H1 (cell line): ENCODE results near the gene TWIST1. TPM values are rescaled to one million over a fixed set of nuclear protein-coding genes. Genes with fewer than 3 reads are reported as not detected.

ENCODE experiments used
- CTCF ChIA-PET: fragments of 300-600 bp; sonication (Branson Sonifier 250); formaldehyde crosslinking; loops from one replicate; lab custom pipeline; 2021; ENCODE audit not compliant: partially characterized antibody; lab: Charles Lee
- POLR2A ChIA-PET: fragments of 300-600 bp; sonication (Branson Sonifier 250); formaldehyde crosslinking; loops from one replicate; lab custom pipeline; 2021; ENCODE audit warnings: inconsistent platforms; ENCODE audit not compliant: partially characterized antibody; lab: Charles Lee
- DNase-seq, 2 experiments: peaks; one replicate each; pipeline versions ENCODE4 v3.0.0 to v3.0.0-alpha.2; 2010 to 2022; ENCODE audit warnings: low spot score in 2 of 2, low read depth in 1 of 2, mixed read lengths in 1 of 2
- FAIRE-seq: peaks from 2 replicates; lab custom pipeline; 2011; peaks lifted over from hg19 to GRCh38; lab: Jason Lieb, UNC
- H2AFZ ChIP-seq: 2 replicates; pipeline ENCODE4 v1.8.1; 2012; ENCODE audit warnings: low read length, inconsistent platforms
- H2AK5ac ChIP-seq: 2 replicates; pipeline ENCODE4 v1.6.1; 2013; ENCODE audit warnings: low read depth, low read length
- H2BK120ac ChIP-seq: replicated peaks from 2 replicates; pipeline ENCODE3; 2013; ENCODE audit warnings: low read depth, low read length, inconsistent platforms
- H2BK12ac ChIP-seq: 2 replicates; pipeline ENCODE4 v1.6.1; 2013; ENCODE audit warnings: low read depth, low read length
- H2BK15ac ChIP-seq: 2 replicates; pipeline ENCODE4 v1.6.1; 2013; ENCODE audit warnings: low read length
- H2BK20ac ChIP-seq: 2 replicates; pipeline ENCODE4 v1.6.1; 2013; ENCODE audit warnings: low read length
- H2BK5ac ChIP-seq: 2 replicates; pipeline ENCODE4 v1.6.1; 2013; ENCODE audit warnings: low read depth, low read length
- H3K14ac ChIP-seq: 2 replicates; pipeline ENCODE4 v1.6.1; 2013; ENCODE audit warnings: inconsistent platforms; ENCODE audit not compliant: insufficient read length
- H3K18ac ChIP-seq: 2 replicates; pipeline ENCODE4 v1.6.1; 2013; ENCODE audit warnings: low read length; ENCODE audit errors: extremely low read depth
- H3K23ac ChIP-seq: 2 replicates; pipeline ENCODE4 v1.6.1; 2013; ENCODE audit warnings: inconsistent platforms; ENCODE audit not compliant: insufficient read length
- H3K23me2 ChIP-seq: 2 replicates; pipeline ENCODE4 v1.6.1; 2013; ENCODE audit warnings: low read depth, low read length
- H3K27ac ChIP-seq: 2 replicates; pipeline ENCODE4 v1.6.1; 2011; ENCODE audit warnings: low read depth, low read length, inconsistent platforms
- H3K27me3 ChIP-seq, 4 experiments: replicated peaks in 1 of 4; 1 replicate in 1 of 4; 2 replicates in 3 of 4; pipeline versions ENCODE4 v1.6.1 to v1.8.1; 2011 to 2013; ENCODE audit warnings: low read length in 3 of 4, mild to moderate bottlenecking in 3 of 4, inconsistent platforms in 2 of 4, mixed read lengths in 2 of 4, moderate library complexity in 1 of 4; ENCODE audit not compliant: control insufficient read depth in 3 of 4, insufficient read depth in 3 of 4; ENCODE audit errors: extremely low read depth in 1 of 4
- H3K36me3 ChIP-seq, 4 experiments: 2 replicates each; pipeline versions ENCODE4 v1.6.1 to v1.8.1; 2011 to 2013; ENCODE audit warnings: mild to moderate bottlenecking in 4 of 4, low read length in 3 of 4, moderate library complexity in 2 of 4, control low read depth in 1 of 4, inconsistent platforms in 1 of 4; ENCODE audit not compliant: insufficient read depth in 4 of 4, control insufficient read depth in 2 of 4
- H3K4ac ChIP-seq: replicated peaks from 2 replicates; pipeline ENCODE3; 2013; ENCODE audit warnings: low read length, low read depth, mixed read lengths, inconsistent platforms; ENCODE audit not compliant: insufficient read length
- H3K4me1 ChIP-seq, 4 experiments: replicated peaks in 1 of 4; 1 replicate in 1 of 4; 2 replicates in 3 of 4; pipeline versions ENCODE4 v1.6.1 to v1.8.1; 2011 to 2013; ENCODE audit warnings: low read length in 3 of 4, inconsistent platforms in 2 of 4, mixed read lengths in 1 of 4; ENCODE audit not compliant: insufficient read depth in 4 of 4, control insufficient read depth in 3 of 4
- H3K4me2 ChIP-seq, 2 experiments: 2 replicates each; pipeline versions ENCODE4 v1.6.1 to v1.8.1; 2011 to 2013; ENCODE audit warnings: low read depth in 2 of 2, low read length in 2 of 2, control low read depth in 1 of 2, inconsistent platforms in 1 of 2, mild to moderate bottlenecking in 1 of 2; ENCODE audit not compliant: insufficient read depth in 1 of 2
- H3K4me3 ChIP-seq, 4 experiments: fragments of 200-600, 300-600 bp in 1 of 4; sonication (generic), shearing (Covaris generic), sonication (Bioruptor Twin) in 1 of 4; 2 replicates each; pipeline versions ENCODE4 v1.5.1 to v1.8.1; 2011 to 2016; ENCODE audit warnings: low read length in 4 of 4, low read depth in 3 of 4, control low read depth in 2 of 4, inconsistent platforms in 2 of 4, mild to moderate bottlenecking in 2 of 4, mixed read lengths in 1 of 4, moderate library complexity in 1 of 4; ENCODE audit not compliant: insufficient read depth in 2 of 4; ENCODE audit errors: extremely low read depth in 1 of 4
- H3K56ac ChIP-seq: replicated peaks from 2 replicates; pipeline ENCODE3; 2013; ENCODE audit warnings: low read depth, mild to moderate bottlenecking, mixed read lengths, low read length, inconsistent platforms; ENCODE audit not compliant: insufficient read length
- H3K79me1 ChIP-seq: 2 replicates; pipeline ENCODE4 v1.6.1; 2013; ENCODE audit warnings: low read depth, low read length, control low read depth
- H3K79me2 ChIP-seq, 2 experiments: 2 replicates each; pipeline versions ENCODE4 v1.6.1 to v1.8.1; 2012 to 2013; ENCODE audit warnings: low read length in 2 of 2, mild to moderate bottlenecking in 2 of 2, inconsistent platforms in 1 of 2; ENCODE audit not compliant: insufficient read depth in 2 of 2, control insufficient read depth in 1 of 2
- H3K9ac ChIP-seq, 4 experiments: replicated peaks in 1 of 4; 1 replicate in 1 of 4; 2 replicates in 3 of 4; pipeline versions ENCODE4 v1.6.1 to v1.8.1; 2011 to 2013; ENCODE audit warnings: low read depth in 3 of 4, low read length in 3 of 4, control low read depth in 2 of 4, mild to moderate bottlenecking in 2 of 4, moderate library complexity in 2 of 4, inconsistent platforms in 1 of 4; ENCODE audit errors: extremely low read depth in 1 of 4
- H3K9me3 ChIP-seq, 2 experiments: 2 replicates each; pipeline versions ENCODE4 v1.6.1 to v1.8.1; 2012 to 2013; ENCODE audit warnings: mild to moderate bottlenecking in 2 of 2, moderate library complexity in 2 of 2, control low read depth in 1 of 2, inconsistent platforms in 1 of 2, low read depth in 1 of 2, low read length in 1 of 2, mixed read lengths in 1 of 2; ENCODE audit not compliant: insufficient read depth in 2 of 2
- H4K20me1 ChIP-seq, 2 experiments: replicated peaks in 1 of 2; 2 replicates each; pipeline versions ENCODE3 to v1.8.1; 2011 to 2013; ENCODE audit warnings: inconsistent platforms in 2 of 2, low read length in 2 of 2, mild to moderate bottlenecking in 1 of 2; ENCODE audit not compliant: insufficient read depth in 2 of 2, control insufficient read depth in 1 of 2
- H4K5ac ChIP-seq: 2 replicates; pipeline ENCODE4 v1.6.1; 2013; ENCODE audit warnings: low read length, low read depth, mixed read lengths, inconsistent platforms; ENCODE audit not compliant: insufficient read length
- H4K8ac ChIP-seq: 2 replicates; pipeline ENCODE4 v1.8.0; 2013; ENCODE audit warnings: mild to moderate bottlenecking, moderate library complexity, low read length, inconsistent platforms; ENCODE audit not compliant: insufficient read depth; ENCODE audit errors: extremely low read depth
- H4K91ac ChIP-seq: replicated peaks from 2 replicates; pipeline ENCODE3; 2013; ENCODE audit warnings: low read length, mixed read lengths, inconsistent platforms; ENCODE audit not compliant: insufficient read length
- ASH2L ChIP-seq: fragments of 200-600, 300-600 bp; sonication (generic); IDR thresholded peaks from one replicate; pipeline ENCODE4 v1.7.1; 2017; ENCODE audit warnings: low read length
- EZH2 ChIP-seq: fragments of 200-600 bp; sonication (generic); IDR thresholded peaks from 2 replicates; pipeline ENCODE4 v1.7.1; 2012; ENCODE audit warnings: low read depth, mild to moderate bottlenecking, moderate library complexity, low read length, inconsistent platforms; ENCODE audit not compliant: severe bottlenecking
- RBBP5 ChIP-seq: IDR thresholded peaks from 2 replicates; pipeline ENCODE4 v1.7.1; 2012; ENCODE audit warnings: low read depth, mild to moderate bottlenecking, inconsistent platforms, low read length, moderate library complexity, borderline replicate concordance
- WGBS, 2 experiments: shearing (Covaris generic) in 1 of 2; methylation state at CpG; one replicate each; pipeline versions ENCODE4 v1.1.6 to v1.1.7; 2013 to 2015; ENCODE audit warnings: low lambda C conversion rate in 2 of 2, mixed read lengths in 2 of 2, inconsistent platforms in 1 of 2, low coverage in 1 of 2, missing lambda C conversion rate in 1 of 2; ENCODE audit not compliant: insufficient replicate concordance in 2 of 2, insufficient coverage in 1 of 2, insufficient read length in 1 of 2; ENCODE audit errors: extremely low coverage in 1 of 2, missing lambda C conversion rate in 1 of 2; 5-methylcytosine and 5-hydroxymethylcytosine counted together
- polyA plus RNA-seq, 7 experiments: library from polyadenylated mRNA; depleted of rRNA in 3 of 7; stranded (reverse) in 5 of 7; unstranded in 2 of 7; fragments of >200 nt in 5 of 7; fragments of 200-250 nt in 2 of 7; gene quantifications; 1 replicate in 5 of 7; 2 replicates in 1 of 7; 4 replicates in 1 of 7; pipeline versions ENCODE4 v1.2.1 to v1.2.3, GENCODE V29; 2011 to 2013; ENCODE audit warnings: missing spikeins in 2 of 7, mixed read lengths in 2 of 7
- total RNA-seq: library from RNA; stranded (reverse); fragmentation: NEBNext Ultra II Directional; extraction: Animal tissue kit (Norgen Biotek cat#: 25700); gene quantifications from 2 replicates; pipeline ENCODE4 v1.2.1, GENCODE V29; 2021

TWIST1 gene
- total and polyA plus RNA-seq, 2 of the 8 experiments (the other 6 are each of a cell fraction or from before 2014, with no cell fraction given): 0.29 to 0.52 TPM

GRCh38 chr7:19161671-19162070 is 44.2 kb upstream of the TWIST1 start:
- Histone ChIP-seq H3K9me3 (no peaks in the 10 kb centered on the region), H3K4me3 (no peak overlapping the region), H2AFZ (no peak overlapping the region), H3K27me3 (no peaks in the 10 kb centered on the region), H3K27ac (no peak overlapping the region), H3K79me2 (no peaks in the 10 kb centered on the region), H3K14ac (no peak overlapping the region), H2BK20ac (no peak overlapping the region), H2BK5ac (no peak overlapping the region), H3K36me3 (no peaks in the 10 kb centered on the region), H3K4me2 (no peak overlapping the region), H4K91ac (no peak overlapping the region), H3K23ac (no peak overlapping the region), H2BK15ac (no peak overlapping the region), H2BK12ac (no peak overlapping the region), H4K8ac (no peak overlapping the region), H4K20me1 (no peaks in the 10 kb centered on the region), H3K4me1 (no peaks in the 10 kb centered on the region), H3K79me1 (no peaks in the 10 kb centered on the region), H3K9ac (no peak overlapping the region), H2BK120ac (no peak overlapping the region), H4K5ac (no peak overlapping the region), H3K18ac (no peak overlapping the region), H3K23me2 (no peaks in the 10 kb centered on the region; the same call in 1 of the 2 replicates), H3K4ac (no peak overlapping the region), H2AK5ac (no peak overlapping the region), H3K56ac (no peak overlapping the region)
- DNase-seq (no peak), FAIRE-seq (no peak)
- ChIA-PET CTCF (no interaction called here), POLR2A (no interaction called here)
- 97% methylated on average over 3 of the region's 3 CpGs; no CpG with 5 or more reads in 1 of the 2 experiments for WGBS, 2 experiments
- TF ChIP-seq EZH2 (no peak), ASH2L (no peak), RBBP5 (no peak)
